WTC11 (cell line): ENCODE measurements around the gene MYBL2.

ENCODE experiments used
- AFF4 ChIP-seq: sonication (generic); formaldehyde crosslinking; IDR thresholded peaks from 2 replicates; pipeline ENCODE4 v1.8.1; 2023; ENCODE audit warnings: mild to moderate bottlenecking, missing genetic modification reagents, borderline replicate concordance
- CREM ChIP-seq: sonication (generic); formaldehyde crosslinking; IDR thresholded peaks from 2 replicates; pipeline ENCODE4 v1.8.1; 2022; ENCODE audit warnings: mild to moderate bottlenecking, missing genetic modification reagents, moderate library complexity
- CTCF ChIP-seq: fragments of 200-600 bp; IDR thresholded peaks from 2 replicates; pipeline ENCODE4 v1.8.0; 2022; ENCODE audit warnings: antibody characterized with exemption
- ESRRA ChIP-seq: sonication (generic); formaldehyde crosslinking; IDR thresholded peaks from 2 replicates; pipeline ENCODE4 v1.8.1; 2022; ENCODE audit warnings: mild to moderate bottlenecking, missing genetic modification reagents, borderline replicate concordance
- FOXK1 ChIP-seq: sonication (generic); formaldehyde crosslinking; IDR thresholded peaks from 2 replicates; pipeline ENCODE4 v1.8.0; 2022; ENCODE audit warnings: mild to moderate bottlenecking, moderate library complexity, missing genetic modification reagents
- GABPB1 ChIP-seq: sonication (generic); formaldehyde crosslinking; IDR thresholded peaks from 2 replicates; pipeline ENCODE4 v1.8.1; 2023; ENCODE audit warnings: mild to moderate bottlenecking, missing genetic modification reagents
- HMGXB4 ChIP-seq: sonication (generic); formaldehyde crosslinking; IDR thresholded peaks from 2 replicates; pipeline ENCODE4 v1.8.1; 2023; ENCODE audit warnings: mild to moderate bottlenecking, moderate library complexity, missing genetic modification reagents
- MAX ChIP-seq: sonication (generic); formaldehyde crosslinking; IDR thresholded peaks from 2 replicates; pipeline ENCODE4 v1.8.0; 2022; ENCODE audit warnings: mild to moderate bottlenecking, missing genetic modification reagents
- SOX15 ChIP-seq: fragments of 250-450 bp; sonication (Bioruptor Pico); IDR thresholded peaks from 2 replicates; pipeline ENCODE4 v1.9.0; 2021; ENCODE audit warnings: mild to moderate bottlenecking
- USF1 ChIP-seq: sonication (generic); formaldehyde crosslinking; IDR thresholded peaks from 2 replicates; pipeline ENCODE4 v1.8.0; 2022; ENCODE audit warnings: mild to moderate bottlenecking, missing genetic modification reagents
- USF2 ChIP-seq: sonication (generic); formaldehyde crosslinking; IDR thresholded peaks from 2 replicates; pipeline ENCODE4 v1.8.1; 2023; ENCODE audit warnings: mild to moderate bottlenecking, missing genetic modification reagents, moderate library complexity

- TF ChIP-seq SOX15 (CRISPR knock-in tag) (no peak), AFF4 (CRISPR knock-in tag) (no peak), FOXK1 (CRISPR knock-in tag) (no peak), CTCF (no peak), USF2 (no peak), MAX (CRISPR knock-in tag) (no peak), ESRRA (CRISPR knock-in tag) (no peak), USF1 (CRISPR knock-in tag) (no peak), GABPB1 (no peak), HMGXB4 (no peak), CREM (no peak)
These were observed 3.8 kb upstream of the MYBL2 start for GRCh38 chr20:43662943-43663655.
